Measurements from ENCODE around the gene CSNK1A1L.

The CSNK1A1L gene

GRCh38 chr13:37105251-37105714 is at the start of gene CSNK1A1L:
TSS of gene CSNK1A1L (minus strand) at chr13:37105664. CDS start at chr13:37105256, 408 bp downstream.
- TF ChIP-seq, protein P1, sequence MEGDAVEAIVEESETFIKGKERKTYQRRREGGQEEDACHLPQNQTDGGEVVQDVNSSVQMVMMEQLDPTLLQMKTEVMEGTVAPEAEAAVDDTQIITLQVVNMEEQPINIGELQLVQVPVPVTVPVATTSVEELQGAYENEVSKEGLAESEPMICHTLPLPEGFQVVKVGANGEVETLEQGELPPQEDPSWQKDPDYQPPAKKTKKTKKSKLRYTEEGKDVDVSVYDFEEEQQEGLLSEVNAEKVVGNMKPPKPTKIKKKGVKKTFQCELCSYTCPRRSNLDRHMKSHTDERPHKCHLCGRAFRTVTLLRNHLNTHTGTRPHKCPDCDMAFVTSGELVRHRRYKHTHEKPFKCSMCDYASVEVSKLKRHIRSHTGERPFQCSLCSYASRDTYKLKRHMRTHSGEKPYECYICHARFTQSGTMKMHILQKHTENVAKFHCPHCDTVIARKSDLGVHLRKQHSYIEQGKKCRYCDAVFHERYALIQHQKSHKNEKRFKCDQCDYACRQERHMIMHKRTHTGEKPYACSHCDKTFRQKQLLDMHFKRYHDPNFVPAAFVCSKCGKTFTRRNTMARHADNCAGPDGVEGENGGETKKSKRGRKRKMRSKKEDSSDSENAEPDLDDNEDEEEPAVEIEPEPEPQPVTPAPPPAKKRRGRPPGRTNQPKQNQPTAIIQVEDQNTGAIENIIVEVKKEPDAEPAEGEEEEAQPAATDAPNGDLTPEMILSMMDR (IDR thresholded peaks at IDR 0.05; ENCODE audit: insufficient read depth, low read length, poor library complexity, severe bottlenecking): no peak
- no peak for TF ChIP-seq EZH2phosphoT487 (conservative IDR thresholded peaks at IDR 0.05; ENCODE audit: low read length)
- H3K9me3 ChIP-seq (ENCODE audit: insufficient read depth, low read length): no peaks in the 10 kb centered on the region
- H3K9me2 ChIP-seq (replicated peaks; ENCODE audit: insufficient read depth, low read length): no peaks in the 10 kb centered on the region
- no peaks in the 10 kb centered on the region for H3K36me3 ChIP-seq (ENCODE audit: low read length)
- no peak within 1 kb of the TSS for H3K27ac ChIP-seq (ENCODE audit: low read depth, low read length)
- no peaks in the 10 kb centered on the region for H3F3A ChIP-seq (ENCODE audit: insufficient read depth)
- H3K79me2 ChIP-seq (ENCODE audit: insufficient read depth, low read length): no peaks in the 10 kb centered on the region
- H4K20me1 ChIP-seq (ENCODE audit: low read depth, low read length): no peaks in the 10 kb centered on the region
- H2AFZ ChIP-seq (ENCODE audit: low read depth, low read length, severe bottlenecking): no peak within 1 kb of the TSS
- no peaks in the 10 kb centered on the region for H3K27me3 ChIP-seq (ENCODE audit: low read length)
- no peak within 1 kb of the TSS for H3K4me3 ChIP-seq (ENCODE audit: insufficient read depth, low read length, poor library complexity, severe bottlenecking)
- H3K4me2 ChIP-seq (ENCODE audit: low read depth, low read length, poor library complexity, severe bottlenecking): no peak within 1 kb of the TSS
- no peak within 1 kb of the TSS for H3K9ac ChIP-seq (ENCODE audit: low read length)

GRCh38 chr13:37149380-37149779 is 43.9 kb upstream of the CSNK1A1L start:
- Histone ChIP-seq H3K27ac (ENCODE audit: low read depth, low read length) (no peak overlapping the region), H2AFZ (ENCODE audit: low read depth, low read length, severe bottlenecking) (no peak overlapping the region), H3K27me3 (ENCODE audit: low read length) (no peaks in the 10 kb centered on the region), H3F3A (ENCODE audit: insufficient read depth) (no peaks in the 10 kb centered on the region), H4K20me1 (ENCODE audit: low read depth, low read length) (no peaks in the 10 kb centered on the region), H3K36me3 (ENCODE audit: low read length) (no peaks in the 10 kb centered on the region), H3K9me3 (ENCODE audit: insufficient read depth, low read length) (no peaks in the 10 kb centered on the region), H3K4me3 (ENCODE audit: insufficient read depth, low read length, poor library complexity, severe bottlenecking) (no peak overlapping the region), H3K79me2 (ENCODE audit: insufficient read depth, low read length) (no peaks in the 10 kb centered on the region), H3K9ac (ENCODE audit: low read length) (no peak overlapping the region), H3K4me2 (ENCODE audit: low read depth, low read length, poor library complexity, severe bottlenecking) (no peak overlapping the region), H3K9me2 (replicated peaks; ENCODE audit: insufficient read depth, low read length) (no peaks in the 10 kb centered on the region)
- TF ChIP-seq, protein P1 (IDR thresholded peaks at IDR 0.05; ENCODE audit: insufficient read depth, low read length, poor library complexity, severe bottlenecking): no peak
- TF ChIP-seq EZH2phosphoT487 (conservative IDR thresholded peaks at IDR 0.05; ENCODE audit: low read length): no peak

DNA sequence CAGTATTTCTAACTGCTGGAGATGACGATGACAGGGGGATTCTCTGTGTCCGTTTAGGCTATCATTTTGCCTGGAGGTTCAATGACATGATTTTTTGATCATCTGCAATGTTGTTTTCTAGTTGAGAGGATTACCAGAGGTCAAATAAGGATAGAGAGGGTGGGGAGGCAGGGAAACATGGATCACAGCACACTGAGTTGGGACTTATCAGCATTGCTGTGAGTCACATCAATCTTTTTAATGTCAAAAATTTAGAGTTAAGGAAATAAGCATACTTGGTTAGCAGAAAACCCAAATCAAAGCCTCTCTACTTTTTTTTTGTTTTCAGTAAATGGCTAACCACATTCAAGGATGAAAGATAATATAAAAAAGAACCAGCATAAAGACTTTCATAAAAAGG is 43.0 kb upstream of the CSNK1A1L start:
- H3F3A ChIP-seq (ENCODE audit: insufficient read depth): no peaks in the 10 kb centered on the region
- no peak overlapping the region for H3K27ac ChIP-seq (ENCODE audit: low read depth, low read length)
- H3K9ac ChIP-seq (ENCODE audit: low read length): no peak overlapping the region
- no peaks in the 10 kb centered on the region for H3K9me2 ChIP-seq (replicated peaks; ENCODE audit: insufficient read depth, low read length)
- H3K36me3 ChIP-seq (ENCODE audit: low read length): no peaks in the 10 kb centered on the region
- H4K20me1 ChIP-seq (ENCODE audit: low read depth, low read length): no peaks in the 10 kb centered on the region
- no peak for TF ChIP-seq EZH2phosphoT487 (conservative IDR thresholded peaks at IDR 0.05; ENCODE audit: low read length)
- TF ChIP-seq, protein P1 (IDR thresholded peaks at IDR 0.05; ENCODE audit: insufficient read depth, low read length, poor library complexity, severe bottlenecking): no peak
- no peaks in the 10 kb centered on the region for H3K79me2 ChIP-seq (ENCODE audit: insufficient read depth, low read length)
- no peaks in the 10 kb centered on the region for H3K27me3 ChIP-seq (ENCODE audit: low read length)
- H3K9me3 ChIP-seq (ENCODE audit: insufficient read depth, low read length): no peaks in the 10 kb centered on the region
- no peak overlapping the region for H3K4me2 ChIP-seq (ENCODE audit: low read depth, low read length, poor library complexity, severe bottlenecking)
- no peak overlapping the region for H2AFZ ChIP-seq (ENCODE audit: low read depth, low read length, severe bottlenecking)
- H3K4me3 ChIP-seq (ENCODE audit: insufficient read depth, low read length, poor library complexity, severe bottlenecking): no peak overlapping the region
